Measurements from ENCODE around the gene ZNF74.
"Not testable (repeated sequence)": the region's sequence is repeated elsewhere in the genome, so short reads cannot be mapped to it uniquely, and the experiment has no call there.

ZNF74 gene

DNA sequence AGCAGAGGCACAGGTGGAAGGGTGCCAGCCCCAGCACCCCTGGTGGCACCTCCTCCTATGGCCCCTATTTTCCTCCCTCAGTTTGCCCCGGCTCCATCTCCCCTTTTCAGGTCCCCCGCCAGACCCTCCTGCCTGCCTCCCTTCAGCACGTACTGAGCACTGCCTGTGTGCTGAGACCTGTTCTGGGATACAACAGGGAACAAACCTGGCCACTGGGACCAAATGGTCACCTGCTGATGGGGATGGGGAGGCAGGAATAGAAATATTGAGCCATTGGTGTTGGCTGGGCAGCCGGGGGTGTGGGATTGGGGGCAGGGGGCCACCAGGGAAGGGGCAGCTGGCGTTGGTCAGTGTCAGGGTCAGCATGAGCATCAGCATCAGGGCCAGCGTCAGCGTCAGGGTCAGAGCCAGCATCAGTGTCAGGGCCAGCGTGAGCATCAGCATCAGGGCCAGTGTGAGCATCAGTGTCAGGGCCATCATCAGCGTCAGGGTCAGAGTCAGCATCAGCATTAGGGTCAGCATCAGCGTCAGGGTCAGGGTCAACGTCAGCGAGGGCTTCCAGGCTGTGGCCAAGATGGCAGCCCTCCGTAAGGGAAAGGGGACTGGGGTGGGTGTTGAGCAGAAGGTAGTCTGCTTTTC lies 7.5 kb downstream of the ZNF74 start:
- no peak for DNase-seq

DNA sequence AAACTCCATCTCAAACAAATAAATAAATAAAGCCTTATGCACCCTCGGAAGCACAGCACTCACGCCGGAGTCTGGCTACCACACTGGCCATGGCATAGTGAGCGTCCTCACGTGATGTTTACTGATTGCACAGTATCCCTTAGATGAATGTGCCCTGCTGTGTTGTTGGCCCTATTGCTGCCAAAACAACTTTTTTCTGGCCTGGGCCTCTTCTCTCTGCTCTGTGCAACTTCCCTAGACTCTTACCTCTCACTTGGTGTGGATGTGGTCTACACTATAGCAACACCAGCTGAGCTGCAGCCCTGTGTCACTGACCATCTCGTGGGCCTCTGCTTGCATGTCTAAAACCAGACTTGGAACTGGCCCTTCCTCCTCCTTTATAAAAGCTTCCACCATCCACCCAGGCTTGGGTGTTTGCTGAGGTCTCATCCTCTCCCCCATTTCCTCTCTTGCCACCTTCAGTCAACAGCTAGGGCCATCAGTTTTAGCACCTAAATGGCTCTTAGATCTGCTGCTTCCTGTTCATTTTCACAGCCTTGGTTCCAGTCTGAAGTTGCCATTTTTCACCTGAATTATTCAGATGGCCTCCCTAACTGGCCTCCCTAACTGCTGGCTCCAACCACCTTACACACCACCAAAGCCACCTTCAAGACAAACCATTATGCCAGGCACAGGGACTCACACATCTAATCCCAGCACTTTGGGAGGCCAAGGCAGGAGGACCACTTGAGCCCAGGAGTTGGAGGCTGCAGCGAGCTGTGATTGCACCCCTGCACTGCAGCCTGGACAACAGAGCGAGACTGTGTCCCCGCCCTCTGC lies 9.2 kb downstream of the ZNF74 start:
- DNase-seq = peak; percentile 6

DNA sequence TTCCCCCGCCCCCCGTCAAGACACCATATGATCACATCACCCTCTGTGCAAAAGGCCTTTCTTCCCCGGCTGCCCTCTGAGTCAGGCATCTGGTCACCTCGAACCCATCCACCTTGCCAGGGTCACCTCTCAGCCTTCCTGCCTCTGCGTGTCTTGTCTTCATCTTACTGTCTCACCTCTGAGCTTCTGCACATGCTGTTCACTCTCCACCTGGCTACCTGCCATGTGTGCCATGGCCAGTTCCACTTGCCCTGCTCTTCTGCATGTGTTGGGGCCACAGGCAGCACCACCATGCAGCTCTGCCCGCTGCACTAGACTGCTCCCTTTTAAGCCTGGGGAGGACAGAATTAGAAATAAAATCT lies 9.8 kb downstream of the ZNF74 start:
- no peak for DNase-seq

DNA sequence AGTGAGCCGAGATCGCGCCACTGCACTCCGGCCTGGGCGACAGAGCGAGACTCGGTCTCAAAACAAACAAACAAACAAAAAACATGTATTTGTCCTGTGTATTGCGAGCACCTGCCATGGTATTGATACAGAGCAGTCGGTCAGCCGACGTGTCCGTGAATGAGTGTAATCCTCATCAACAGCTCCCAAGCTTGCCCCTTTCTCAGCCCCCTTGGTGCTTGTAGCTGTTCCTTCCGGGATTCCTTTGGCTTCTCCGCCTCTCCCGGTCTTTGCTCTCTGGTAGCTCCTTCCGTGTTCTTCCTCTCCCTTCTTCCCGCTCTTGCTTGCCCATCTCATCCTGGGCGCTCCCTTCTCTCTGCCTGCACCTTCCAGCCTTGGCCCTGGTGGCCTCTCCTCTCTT lies 10.9 kb downstream of the ZNF74 start:
- no peak for DNase-seq

DNA sequence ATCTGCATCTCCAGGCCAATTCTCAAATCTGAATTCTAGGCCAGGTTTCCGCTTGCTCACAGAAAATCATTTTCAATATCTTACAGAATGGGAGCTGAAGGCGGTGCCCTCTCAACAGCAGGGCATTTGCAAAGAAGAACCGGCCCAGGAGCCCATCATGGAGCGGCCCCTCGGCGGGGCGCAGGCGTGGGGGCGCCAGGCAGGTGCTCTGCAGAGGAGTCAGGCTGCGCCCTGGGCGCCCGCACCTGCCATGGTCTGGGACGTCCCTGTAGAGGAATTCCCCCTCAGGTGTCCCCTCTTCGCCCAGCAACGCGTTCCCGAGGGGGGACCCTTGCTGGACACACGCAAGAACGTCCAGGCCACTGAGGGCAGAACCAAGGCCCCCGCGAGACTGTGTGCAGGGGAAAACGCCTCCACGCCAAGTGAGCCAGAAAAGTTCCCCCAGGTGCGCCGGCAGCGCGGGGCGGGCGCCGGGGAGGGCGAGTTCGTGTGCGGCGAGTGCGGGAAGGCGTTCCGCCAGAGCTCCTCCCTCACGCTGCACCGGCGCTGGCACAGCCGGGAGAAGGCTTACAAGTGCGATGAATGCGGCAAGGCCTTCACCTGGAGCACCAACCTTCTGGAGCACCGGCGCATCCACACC lies 11.5 kb downstream of the ZNF74 start:
- DNase-seq = no peak

DNA sequence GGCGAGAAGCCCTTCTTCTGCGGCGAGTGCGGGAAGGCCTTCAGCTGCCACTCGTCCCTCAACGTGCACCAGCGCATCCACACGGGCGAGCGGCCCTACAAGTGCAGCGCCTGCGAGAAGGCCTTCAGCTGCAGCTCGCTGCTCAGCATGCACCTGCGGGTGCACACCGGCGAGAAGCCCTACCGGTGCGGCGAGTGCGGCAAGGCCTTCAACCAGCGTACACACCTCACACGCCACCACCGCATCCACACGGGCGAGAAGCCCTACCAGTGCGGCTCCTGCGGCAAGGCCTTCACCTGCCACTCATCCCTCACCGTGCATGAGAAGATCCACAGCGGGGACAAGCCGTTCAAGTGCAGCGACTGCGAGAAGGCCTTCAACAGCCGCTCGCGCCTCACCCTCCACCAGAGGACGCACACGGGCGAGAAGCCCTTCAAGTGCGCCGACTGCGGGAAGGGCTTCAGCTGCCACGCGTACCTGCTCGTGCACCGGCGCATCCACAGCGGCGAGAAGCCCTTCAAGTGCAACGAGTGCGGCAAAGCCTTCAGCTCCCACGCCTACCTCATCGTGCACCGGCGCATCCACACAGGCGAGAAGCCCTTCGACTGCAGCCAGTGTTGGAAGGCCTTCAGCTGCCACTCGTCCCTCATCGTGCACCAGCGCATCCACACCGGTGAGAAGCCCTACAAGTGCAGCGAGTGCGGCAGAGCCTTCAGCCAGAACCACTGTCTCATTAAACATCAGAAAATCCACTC lies 12.2 kb downstream of the ZNF74 start:
- DNase-seq = no peak

DNA sequence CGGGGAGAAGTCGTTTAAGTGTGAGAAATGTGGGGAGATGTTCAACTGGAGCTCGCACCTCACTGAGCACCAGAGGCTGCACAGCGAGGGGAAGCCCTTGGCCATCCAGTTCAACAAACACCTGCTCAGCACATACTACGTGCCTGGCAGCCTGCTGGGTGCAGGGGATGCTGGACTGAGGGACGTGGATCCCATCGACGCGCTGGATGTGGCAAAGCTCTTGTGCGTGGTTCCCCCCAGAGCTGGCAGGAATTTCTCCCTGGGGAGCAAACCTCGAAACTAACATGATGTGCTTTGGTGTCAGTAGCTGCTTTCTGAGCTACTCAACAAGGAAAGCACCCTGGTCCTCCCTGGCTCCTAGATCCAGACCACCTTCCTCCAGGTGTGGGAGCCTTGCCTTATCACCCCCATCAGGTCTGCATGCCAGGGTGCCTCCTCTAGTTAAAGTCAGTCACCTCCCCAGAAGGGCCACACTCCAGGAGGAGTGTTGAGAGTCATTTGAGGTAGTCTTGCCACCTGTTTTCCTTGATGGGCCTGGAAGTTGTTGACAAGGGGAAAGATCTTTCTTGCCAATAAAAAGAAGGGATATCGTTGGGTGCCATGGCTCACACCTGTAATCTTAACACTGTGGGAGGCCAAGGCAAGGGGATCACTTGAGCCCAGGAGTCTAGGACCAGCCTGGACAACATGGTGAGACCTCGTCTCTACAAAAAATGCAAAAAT lies 12.9 kb downstream of the ZNF74 start:
- DNase-seq = no peak

DNA sequence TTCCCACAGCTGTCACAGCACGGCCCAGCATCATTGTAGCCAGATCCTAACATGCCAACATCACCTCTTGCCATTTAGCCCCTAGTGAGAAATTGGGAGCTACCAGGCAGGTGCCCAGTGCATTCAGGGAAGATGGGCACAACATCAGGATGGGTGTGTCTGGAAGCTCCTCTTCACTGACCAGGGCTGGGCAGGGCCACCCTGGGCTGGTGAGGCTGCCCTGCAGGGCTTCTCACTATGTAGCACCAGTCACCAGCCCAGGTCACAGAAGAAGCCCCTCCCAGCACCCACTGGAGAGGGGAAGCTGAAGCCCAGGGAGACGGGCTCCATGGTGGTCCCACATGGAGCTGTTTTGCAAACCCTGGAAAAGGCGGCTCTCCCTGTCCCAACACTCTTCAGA lies 13.9 kb downstream of the ZNF74 start:
- DNase-seq = no peak

DNA sequence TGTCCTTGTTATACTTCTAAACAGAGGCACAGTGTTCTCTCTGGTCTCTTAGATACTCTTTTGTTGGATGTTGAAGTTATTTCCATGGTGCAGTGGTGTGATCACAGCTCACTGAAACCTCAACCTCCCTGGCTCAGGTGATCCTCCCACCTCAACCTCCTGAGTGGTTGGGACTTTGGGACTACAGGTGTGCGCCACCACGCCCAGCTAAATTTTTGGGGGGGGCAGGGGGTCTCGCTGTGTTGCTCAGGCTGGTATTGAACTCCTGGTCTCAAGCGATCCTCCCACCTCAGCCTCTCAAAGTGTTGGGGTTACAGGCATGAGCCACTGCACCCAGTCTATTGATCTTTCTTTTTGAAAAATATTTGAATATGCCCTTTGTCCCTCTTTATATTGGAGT lies 14.9 kb downstream of the ZNF74 start:
- DNase-seq = no peak

DNA sequence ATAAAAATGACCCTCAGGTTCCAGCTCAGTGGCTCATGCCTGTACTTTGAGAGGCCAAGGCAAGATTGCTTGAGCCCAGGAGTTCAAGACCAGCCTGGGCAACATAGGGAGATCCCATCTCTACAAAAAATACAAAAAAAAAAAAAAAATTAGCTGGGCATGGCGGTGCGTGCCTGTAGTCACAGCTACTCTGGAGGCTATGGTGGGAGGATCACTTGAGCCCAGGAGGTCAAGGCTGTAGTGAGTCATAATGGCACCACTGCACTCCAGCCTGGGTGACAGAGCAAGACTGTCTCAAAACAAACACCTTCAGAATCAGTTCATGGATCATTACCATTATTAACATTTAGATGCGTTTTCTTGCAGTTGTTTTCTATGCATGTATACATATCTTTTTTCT lies 15.4 kb downstream of the ZNF74 start:
- DNase-seq = not testable (repeated sequence)

DNA sequence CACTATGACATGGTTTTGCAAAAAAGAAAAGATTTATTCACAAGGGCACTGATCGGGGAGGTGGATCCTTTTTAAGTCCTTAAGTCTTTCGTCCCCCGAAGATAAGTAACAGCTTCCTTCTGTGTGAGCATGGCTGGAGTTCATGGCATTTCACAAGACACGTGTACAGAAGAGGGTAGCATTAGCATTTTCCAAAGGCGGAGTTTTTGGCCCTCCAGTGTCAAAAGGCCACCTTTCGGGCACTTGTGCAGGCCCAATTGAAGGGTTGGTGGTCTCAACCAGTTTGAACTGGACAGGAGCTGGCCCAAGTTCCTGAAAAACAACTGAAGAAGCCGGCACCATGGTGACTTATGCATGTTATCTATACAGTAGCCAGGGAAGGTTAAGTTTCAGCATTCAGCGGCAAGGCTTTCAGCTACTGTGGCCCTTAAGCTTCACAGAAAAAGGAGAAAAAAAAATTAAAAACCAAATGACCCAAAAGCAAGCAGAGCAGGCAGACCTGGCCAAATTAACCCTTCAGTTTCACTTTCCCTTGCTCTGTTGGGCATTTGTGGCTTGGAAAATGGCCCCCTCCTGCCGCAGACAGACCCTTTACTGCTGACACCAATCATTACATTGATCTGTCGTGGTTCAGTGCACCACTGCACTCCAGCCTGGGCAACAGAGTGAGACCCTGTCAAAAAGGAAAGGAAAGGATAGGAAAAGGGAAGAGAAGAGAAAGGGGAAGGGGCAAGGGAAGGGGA lies 18.7 kb downstream of the ZNF74 start:
- DNase-seq = no peak

DNA sequence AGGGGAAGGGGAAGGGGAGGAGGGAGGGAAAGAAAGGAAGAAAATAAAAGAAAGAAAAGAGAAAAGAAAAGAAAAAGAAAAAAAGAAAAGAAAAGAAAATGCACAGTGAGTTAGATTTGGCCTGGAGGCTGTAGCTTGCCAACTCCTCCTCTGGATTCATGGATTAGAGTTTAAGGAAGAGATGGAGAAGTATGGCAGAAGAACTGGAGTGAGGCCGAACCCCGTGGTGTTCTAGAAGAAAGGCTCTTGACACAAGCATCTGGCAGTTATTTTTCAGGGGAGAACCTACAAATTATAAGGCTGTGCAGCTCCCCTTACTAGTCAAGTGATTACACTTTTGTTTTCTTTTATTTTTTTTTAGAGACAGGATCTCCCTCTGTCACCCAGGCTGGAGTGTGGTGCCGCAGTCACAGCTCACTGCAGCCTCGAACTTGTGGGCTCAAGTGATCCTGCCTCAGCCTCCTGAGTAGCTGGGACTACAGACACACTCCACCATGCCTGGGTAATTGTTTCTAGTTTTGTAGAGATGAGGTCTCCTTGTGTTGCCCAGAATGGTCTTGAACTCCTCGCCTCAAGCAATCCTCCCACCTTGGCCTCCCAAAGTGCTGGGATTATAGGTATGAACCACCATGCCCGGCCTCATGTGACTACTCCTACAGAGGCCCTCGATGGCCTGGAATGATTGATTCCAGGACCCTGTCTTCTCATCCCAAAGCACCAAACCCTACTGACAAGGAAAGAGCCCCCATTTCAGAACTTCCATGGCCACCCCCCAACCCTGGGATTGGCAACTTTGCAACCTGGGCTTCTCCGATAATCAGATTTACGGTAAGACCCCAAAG lies 19.5 kb downstream of the ZNF74 start:
- no peak for DNase-seq

DNA sequence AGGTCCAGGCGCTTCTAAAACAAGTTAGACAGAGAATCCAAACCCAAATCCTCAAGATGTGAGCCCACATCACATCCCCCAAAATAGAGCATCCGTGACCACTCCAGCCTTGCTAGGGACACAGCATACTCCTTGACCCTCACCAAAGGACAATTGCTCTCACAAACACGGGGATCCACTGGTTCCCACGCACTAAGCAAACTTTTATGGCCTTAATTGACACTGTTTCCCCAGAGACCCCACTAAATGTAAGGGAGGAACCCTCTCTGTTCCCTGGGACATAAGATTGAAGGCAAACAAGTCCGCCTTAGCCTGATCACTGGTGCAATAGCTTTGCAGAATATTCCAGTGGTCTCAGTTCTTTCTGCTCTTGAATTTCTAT lies 20.1 kb downstream of the ZNF74 start:
- no peak for DNase-seq

DNA sequence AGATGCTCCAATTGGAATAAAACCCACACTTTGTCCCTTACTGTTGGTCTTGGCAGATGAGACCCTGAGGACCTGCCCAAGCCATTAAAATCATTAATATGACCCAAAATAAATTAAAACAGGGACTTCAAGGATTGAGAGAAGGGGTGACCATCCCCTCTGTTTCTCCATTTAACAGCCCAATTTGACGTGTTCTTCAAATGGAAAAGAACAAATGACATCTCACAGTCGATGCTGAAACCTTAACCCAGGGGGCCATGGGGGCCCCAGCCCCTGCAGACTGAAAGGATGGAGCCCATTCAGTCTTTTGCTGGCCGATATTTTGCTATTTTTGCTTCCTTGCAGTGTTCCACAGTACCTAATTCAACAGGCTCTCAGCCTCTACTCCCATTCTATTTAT lies 20.5 kb downstream of the ZNF74 start:
- DNase-seq = no peak

DNA sequence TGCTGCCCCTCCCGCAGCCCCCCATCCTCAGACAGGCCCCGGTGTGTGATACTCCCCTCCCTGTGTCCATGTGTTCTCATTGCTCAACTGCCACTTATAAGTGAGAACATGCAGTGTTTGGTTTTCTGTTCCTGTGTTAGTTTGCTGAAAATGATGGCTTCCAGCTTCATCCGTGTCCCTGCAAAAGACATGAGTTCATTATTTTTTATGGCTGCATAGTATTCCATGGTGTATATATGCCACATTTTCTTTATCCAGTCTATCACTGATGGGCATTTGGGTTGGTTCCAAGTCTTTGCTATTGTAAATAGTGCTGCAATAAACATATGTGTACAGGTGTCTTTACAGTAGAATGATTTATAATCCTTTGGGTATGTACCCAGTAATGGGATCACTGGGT lies 21.3 kb downstream of the ZNF74 start:
- DNase-seq = not testable (repeated sequence)

DNA sequence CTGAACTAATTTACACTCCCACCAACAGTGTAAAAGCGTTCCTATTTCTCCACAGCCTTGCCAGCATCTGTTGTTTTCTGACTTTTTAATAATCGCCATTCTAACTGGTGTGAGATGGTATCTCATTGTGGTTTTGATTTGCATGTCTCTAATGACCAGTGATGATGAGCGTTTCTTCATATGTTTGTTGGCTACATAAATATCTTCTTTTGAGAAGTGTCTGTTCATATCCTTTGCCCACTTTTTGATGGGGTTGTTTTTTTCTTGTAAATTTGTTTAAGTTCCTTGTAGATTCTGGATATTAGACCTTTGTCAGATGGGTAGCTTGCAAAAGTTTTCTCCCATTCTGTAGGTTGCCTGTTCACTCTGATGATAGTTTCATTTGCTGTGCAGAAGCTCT lies 21.7 kb downstream of the ZNF74 start:
- not testable (repeated sequence) for DNase-seq

DNA sequence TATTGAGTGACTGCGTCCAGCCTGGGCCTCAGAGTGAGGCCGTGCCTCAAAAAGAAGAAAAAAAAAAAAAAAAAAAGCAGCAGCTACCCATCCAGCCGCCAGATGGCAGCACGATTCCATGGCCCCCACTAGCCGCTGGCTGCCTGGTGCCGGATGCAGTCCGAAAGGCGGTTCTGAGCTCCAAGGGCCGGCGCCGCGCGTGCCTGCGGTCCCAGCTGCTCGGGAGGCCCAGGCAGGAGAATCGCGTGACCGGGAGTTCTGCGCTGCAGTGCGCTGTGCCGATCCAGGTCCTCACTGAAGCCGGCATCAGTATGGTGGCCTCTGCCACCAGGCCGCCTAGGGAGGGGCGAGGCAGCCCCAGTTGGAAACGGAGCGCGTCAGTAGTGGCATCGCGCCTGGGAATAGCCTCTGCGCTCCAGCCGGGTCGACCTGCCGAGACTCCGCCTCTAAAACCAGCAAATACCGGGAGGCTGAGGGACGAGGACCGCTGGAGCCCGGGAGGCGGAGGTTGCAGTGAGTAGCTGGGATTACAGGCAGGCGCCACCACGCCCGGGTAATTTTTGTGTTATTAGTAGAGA lies 24.3 kb downstream of the ZNF74 start:
- peak; percentile 78 for DNase-seq

DNA sequence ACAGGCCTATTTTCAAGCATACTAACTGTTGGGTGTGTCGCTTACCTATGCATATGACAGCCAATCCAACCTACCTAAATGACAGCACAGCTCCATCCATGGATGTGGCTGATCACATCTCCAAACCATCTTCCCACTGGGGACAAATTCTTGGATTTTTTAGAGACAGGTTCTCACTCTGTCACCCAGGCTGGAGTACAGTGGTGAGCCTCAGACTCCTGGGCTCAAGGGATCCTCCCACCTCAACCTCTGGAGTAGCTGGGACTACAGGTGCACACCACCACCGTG lies 25.7 kb downstream of the ZNF74 start:
- no peak for DNase-seq

DNA sequence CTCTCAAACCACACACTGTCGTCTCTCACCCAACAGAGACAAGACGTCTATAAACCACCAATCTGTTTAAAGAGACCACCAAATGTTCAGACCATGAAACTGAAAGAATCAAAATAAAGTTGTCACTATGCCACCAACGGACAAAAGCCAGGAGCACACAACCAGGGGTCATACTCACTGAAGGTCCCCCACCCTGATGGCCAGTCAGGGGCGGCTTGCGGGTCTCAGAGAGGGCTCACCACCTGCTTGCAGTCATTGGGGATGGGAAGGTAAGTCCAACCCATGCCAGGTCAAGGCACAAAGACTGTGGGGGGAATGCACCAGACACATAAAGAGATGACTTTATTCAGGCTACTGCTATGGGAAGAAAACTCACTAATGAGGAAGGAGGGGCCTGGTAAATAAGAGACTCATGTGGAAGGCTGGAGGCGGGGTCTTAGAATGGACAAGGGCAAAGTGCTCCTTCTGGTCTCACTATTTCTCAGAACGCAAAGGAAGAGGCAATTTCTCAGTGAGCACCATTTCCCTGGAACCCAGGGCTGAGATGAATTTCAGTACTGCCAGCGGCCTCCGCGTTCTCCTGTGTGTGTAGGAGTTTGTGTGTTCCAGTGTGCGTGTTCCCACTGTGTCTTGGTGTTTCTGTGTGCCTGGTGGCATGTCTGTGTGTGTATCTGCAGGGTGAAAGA lies 26.3 kb downstream of the ZNF74 start:
- no peak for DNase-seq

DNA sequence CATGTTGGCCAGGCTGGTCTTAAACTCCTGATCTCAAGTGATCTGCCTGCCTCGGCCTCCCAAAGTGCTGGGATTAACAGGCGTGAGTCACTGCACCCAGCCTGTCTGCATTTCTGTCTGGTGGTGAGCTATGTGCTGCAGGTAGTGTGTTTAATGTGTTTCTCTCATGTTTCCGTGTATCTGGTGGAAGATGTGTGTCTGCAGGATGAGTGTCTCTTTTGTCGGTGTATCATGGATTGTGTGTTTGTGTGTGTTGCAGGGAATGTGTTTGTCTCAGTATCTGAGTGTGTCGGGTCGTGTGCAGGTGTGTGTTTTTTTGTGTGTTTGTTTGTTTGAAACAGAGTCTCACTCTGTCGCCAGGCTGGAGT lies 27.5 kb downstream of the ZNF74 start:
- no peak for DNase-seq
